GM12892 (cell line): ENCODE results near the gene LYPD6B.

Experiments
- DNase-seq: peaks from one replicate; pipeline ENCODE4 v3.0.0; 2011; ENCODE audit not compliant: insufficient read length
- FAIRE-seq: peaks from 2 replicates; lab custom pipeline; 2011; peaks lifted over from hg19 to GRCh38; lab: Jason Lieb, UNC
- POLR2A ChIP-seq: IDR thresholded peaks from 2 replicates; pipeline ENCODE4 v1.6.1; 2011; ENCODE audit warnings: low read depth, low read length, control low read depth
- POLR2AphosphoS5 ChIP-seq: IDR thresholded peaks from 2 replicates; pipeline ENCODE4 v1.6.1; 2011; ENCODE audit warnings: low read depth, low read length, control low read depth
- TAF1 ChIP-seq: IDR thresholded peaks from 2 replicates; pipeline ENCODE4 v1.6.1; 2011; ENCODE audit warnings: low read depth, mild to moderate bottlenecking, control low read depth, low read length, borderline replicate concordance

Gene LYPD6B

DNA sequence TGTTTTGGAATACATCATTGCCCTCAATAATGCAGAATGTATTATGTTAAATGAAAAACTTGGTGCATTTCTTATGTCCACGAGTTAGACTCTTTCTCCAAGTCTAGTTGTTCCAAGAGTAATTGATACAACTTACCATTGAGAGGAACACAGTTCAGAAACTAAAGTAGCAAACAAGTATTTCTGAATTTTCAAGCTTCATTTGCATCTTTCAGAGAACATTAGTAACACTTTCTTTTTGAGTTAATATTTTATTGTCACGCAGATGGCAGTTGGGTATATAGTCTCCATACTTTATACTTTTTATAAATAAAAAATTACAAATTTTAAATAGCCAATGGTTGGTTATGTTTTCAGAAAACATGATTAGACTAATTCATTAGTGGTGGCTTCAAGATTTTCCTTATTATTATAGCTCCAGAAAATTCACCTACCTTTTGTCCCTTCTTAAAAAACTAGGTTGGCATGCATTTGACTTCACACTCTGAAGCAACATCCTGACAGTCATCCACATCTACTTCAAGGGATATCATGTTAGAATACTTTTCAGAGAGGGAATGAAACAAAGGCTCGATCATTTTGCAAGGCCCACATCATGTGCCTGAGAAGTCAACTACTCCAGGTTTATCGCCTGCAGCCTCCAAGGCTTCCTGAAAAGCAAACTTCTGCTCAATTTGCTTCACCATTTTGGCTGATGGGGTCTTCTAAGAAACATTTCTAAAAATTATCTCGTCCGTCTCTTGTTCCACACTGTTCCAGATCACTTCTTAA is 29.9 kb downstream of the LYPD6B start:
- no peak for FAIRE-seq
- no peak for DNase-seq
- TF ChIP-seq POLR2AphosphoS5 = no peak
- no peak for TF ChIP-seq POLR2A
- no peak for TF ChIP-seq TAF1

DNA sequence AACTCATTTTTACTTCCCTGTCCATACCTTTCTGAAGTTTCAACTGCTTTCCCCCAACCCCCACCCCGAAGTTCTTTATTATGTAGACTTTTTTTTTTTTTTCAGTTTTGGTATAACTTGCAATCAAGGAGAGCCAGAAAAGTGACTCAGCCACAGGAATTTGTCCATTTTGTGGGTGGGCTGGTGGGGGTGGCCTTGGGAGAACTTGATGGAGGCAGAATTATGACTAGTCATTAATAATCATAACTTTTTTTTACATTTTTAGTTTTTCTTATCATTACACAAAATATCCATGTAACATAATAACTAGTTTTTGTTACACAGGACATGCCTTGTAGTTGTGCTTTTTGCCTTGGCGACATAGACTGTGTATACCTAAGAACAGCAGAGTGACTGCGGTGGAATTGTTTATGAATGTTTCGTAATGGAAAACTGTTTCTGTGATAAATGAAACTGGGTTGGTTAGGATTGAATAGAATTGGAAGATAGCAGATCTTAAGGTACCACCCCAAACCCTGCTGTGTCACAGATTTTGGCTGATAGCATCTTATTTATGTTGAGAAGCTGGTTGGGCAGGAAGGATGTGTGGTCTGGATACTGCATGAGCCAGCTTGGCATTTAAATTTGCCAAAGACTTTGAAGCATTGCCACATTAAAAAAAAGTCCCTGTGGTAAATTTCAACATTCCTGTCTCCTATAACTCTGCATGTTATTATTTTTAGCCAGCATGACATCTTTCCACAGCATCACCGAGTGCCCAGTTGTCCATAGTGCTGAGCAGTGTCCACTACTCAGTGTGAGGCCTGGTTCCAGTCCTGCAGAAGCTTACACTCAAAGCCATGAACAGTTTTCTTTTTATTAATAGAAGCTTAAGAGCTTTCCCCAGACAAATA is 30.7 kb downstream of the LYPD6B start:
- no peak for DNase-seq
- FAIRE-seq = no peak
- TF ChIP-seq POLR2AphosphoS5 (no peak), TAF1 (no peak), POLR2A (no peak)

GRCh38 chr2:149070681-149071320 is 32.3 kb downstream of the LYPD6B start:
- FAIRE-seq = no peak
- TF ChIP-seq POLR2AphosphoS5 (no peak), TAF1 (no peak), POLR2A (no peak)
- DNase-seq = no peak

- DNase-seq = no peak
- no peak for FAIRE-seq
- no peak for TF ChIP-seq TAF1
- no peak for TF ChIP-seq POLR2AphosphoS5
- no peak for TF ChIP-seq POLR2A
Observed at GRCh38 chr2:149075105-149075504, 36.6 kb downstream of the LYPD6B start.

DNA sequence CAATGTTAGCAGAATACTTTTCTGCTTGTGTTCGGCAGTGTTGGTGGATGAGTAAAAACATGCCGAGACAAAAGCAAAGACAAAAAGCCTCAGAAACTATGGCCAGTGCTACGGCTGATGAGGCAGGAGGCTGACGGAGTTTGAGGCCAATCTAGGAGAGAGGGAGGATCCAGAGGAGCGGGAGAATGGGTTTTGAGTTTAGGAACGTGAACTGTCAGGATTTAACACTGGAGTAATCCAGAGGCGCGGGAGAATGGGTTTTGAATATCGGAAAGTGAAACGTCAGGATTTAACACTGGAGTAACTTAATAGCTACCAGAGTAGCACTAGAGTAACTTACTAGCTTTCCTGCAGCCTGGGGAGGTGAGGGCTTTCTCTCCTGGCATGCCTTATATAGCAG is 37.4 kb downstream of the LYPD6B start:
- FAIRE-seq = no peak
- TF ChIP-seq TAF1 (no peak), POLR2A (no peak), POLR2AphosphoS5 (no peak)
- no peak for DNase-seq

- FAIRE-seq = no peak
- no peak for DNase-seq
- TF ChIP-seq POLR2A = no peak
- no peak for TF ChIP-seq POLR2AphosphoS5
- TF ChIP-seq TAF1 = no peak
Observed at GRCh38 chr2:149076863-149077412, 38.4 kb downstream of the LYPD6B start.

GRCh38 chr2:149077861-149078260 is 39.4 kb downstream of the LYPD6B start:
- DNase-seq (no peak), FAIRE-seq (no peak)
- TF ChIP-seq TAF1 (no peak), POLR2AphosphoS5 (no peak)

DNA sequence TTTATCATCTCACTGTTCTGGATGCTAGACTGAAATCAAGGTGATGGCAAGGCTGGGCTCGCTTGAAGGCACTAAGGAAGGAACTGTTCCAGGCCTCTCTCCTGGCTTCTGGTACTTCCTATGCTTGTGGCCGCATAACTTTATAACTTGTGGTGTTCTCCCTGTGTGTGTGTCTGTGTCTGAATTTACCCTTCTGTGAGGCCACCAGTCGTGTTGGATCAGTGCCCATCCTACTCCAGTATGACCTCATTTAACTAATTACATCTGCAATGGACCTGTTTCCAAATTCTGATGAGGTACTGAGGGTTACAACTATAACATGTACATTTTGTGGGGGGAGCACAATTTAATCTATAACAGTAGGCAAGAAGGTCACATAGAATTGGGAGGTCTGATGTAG is 41.6 kb downstream of the LYPD6B start:
- no peak for DNase-seq
- TF ChIP-seq POLR2A = no peak
- no peak for TF ChIP-seq POLR2AphosphoS5
- no peak for TF ChIP-seq TAF1
- FAIRE-seq = no peak

DNA sequence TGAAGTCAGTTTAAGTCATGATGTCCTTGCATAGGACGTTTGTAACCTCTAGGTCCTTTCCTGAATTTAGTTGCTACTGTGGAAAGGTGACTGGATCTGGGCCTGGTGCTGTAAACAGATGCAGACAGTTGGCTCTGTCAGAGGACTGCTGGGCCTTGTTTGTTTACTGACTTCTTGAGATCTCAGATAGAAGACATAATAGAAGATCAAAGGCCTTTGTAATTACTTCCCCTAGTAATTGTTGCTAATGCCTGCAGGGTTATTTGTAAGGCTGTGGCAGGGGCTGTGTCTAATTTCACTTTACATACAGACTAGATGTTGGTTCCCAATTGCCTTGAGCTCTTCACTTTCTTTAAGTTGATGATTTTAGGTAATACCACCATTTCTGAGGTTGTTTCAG is 42.5 kb downstream of the LYPD6B start:
- TF ChIP-seq TAF1 (no peak), POLR2A (no peak), POLR2AphosphoS5 (no peak)
- no peak for DNase-seq
- no peak for FAIRE-seq

- no peak for FAIRE-seq
- no peak for DNase-seq
- no peak for TF ChIP-seq POLR2AphosphoS5
- TF ChIP-seq POLR2A = no peak
- TF ChIP-seq TAF1 = no peak
Observed at GRCh38 chr2:149082079-149082478, 43.6 kb downstream of the LYPD6B start.

DNA sequence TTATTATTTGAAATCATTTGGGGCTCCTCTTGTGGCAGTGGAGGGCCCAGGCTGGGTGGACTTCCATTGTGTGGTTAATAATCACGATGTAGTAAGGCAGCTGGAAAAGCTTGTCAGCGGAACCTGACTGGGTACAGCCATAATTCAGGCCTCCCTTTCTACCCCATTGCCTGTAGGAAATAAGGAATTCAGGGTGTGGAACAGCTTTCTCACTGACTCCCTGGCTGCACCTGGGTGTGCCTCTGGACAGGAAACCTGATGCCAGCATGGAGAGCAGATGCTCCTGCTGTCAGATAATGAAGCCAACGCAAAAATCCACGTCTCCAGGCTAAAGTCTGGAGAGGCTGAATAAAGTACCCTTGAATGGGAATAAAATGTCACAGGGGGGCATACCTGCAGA is 44.2 kb downstream of the LYPD6B start:
- DNase-seq (no peak), FAIRE-seq (no peak)
- TF ChIP-seq POLR2A = no peak
- TF ChIP-seq POLR2AphosphoS5 = no peak
- no peak for TF ChIP-seq TAF1
